HL-60 (cell line): ENCODE data around the gene TH.

Source experiments
- DNase-seq, 2 experiments: peaks; one replicate each; pipeline ENCODE4 v3.0.0-alpha.2; 2010 to 2020; ENCODE audit warnings: low read depth in 1 of 2, low spot score in 1 of 2
- H3K27ac ChIP-seq: fragments of 250-450 bp; sonication (Bioruptor Pico); replicated peaks from 2 replicates; pipeline ENCODE4 v1.5.1; 2020; ENCODE audit warnings: mild to moderate bottlenecking, moderate library complexity
- H3K27me3 ChIP-seq: fragments of 250-450 bp; sonication (Bioruptor Pico); 2 replicates; pipeline ENCODE4 v1.5.1; 2021; ENCODE audit warnings: mild to moderate bottlenecking, moderate library complexity; ENCODE audit not compliant: insufficient read depth, poor library complexity, severe bottlenecking
- H3K4me3 ChIP-seq: replicated peaks from 2 replicates; pipeline ENCODE4 v1.5.1; 2011; ENCODE audit warnings: mild to moderate bottlenecking, control low read depth, low read length; ENCODE audit not compliant: insufficient read depth
- GABPA ChIP-seq: IDR thresholded peaks from 2 replicates; pipeline ENCODE4 v1.6.1; 2012; ENCODE audit warnings: low read depth
- POLR2AphosphoS5 ChIP-seq: IDR thresholded peaks from 2 replicates; pipeline ENCODE4 v1.6.1; 2012; ENCODE audit warnings: low read depth
- REST ChIP-seq: IDR thresholded peaks from 2 replicates; pipeline ENCODE4 v1.6.1; 2012; ENCODE audit warnings: low read depth; ENCODE audit not compliant: insufficient replicate concordance
- SPI1 ChIP-seq: IDR thresholded peaks from 2 replicates; pipeline ENCODE4 v1.6.1; 2012; ENCODE audit warnings: low read depth, mild to moderate bottlenecking, borderline replicate concordance
- TF ChIP-seq, protein P1 (sequence below): IDR thresholded peaks from one replicate; pipeline ENCODE4 v1.5.1; 2011; ENCODE audit warnings: low read length, control low read depth, inconsistent platforms; ENCODE audit not compliant: insufficient read depth

Gene TH

DNA sequence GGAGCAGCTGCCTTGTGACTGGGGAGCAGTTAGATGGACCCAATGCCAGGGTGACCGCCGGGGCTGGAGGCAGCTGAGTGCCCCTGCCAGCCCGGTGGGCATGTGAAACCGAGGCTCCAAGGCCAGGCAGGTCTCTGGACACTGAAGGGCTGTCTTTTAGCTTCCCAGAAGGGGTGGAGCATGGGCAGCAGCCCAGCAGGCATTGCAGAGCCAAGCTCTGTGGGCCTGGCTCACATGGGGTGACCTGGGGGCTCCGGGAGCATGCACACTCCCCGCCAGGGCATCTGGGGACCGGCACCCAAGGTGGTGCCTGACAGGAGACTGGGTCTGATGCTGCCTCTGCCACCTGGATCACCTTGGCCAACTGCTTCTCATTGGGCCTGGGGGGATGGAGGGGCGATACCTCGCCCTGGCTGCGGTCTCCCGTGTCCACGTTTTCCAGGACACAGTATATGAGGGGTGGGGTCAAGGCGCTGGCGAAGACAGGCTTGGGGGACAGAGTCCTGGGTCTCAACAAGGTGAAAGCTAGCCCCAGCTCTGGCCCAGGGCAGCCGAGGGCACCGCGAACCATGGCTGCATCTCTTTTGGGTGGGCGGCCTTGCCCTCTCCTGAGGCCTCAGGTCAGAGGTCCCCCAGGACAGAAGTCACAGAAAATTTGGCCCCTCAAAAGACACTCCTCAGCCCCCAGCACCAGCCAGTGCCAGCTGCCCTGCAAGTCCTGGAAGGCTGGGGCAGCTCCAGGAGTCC is 14.1 kb downstream of the TH start:
- H3K27me3 ChIP-seq, result peaks cover 6% of the 10 kb centered on the region
- DNase-seq, result no peak
- H3K4me3 ChIP-seq, result no peak overlapping the region
- TF ChIP-seq GABPA (no peak), POLR2AphosphoS5 (no peak), REST (no peak), SPI1 (no peak)
- TF ChIP-seq, protein P1, sequence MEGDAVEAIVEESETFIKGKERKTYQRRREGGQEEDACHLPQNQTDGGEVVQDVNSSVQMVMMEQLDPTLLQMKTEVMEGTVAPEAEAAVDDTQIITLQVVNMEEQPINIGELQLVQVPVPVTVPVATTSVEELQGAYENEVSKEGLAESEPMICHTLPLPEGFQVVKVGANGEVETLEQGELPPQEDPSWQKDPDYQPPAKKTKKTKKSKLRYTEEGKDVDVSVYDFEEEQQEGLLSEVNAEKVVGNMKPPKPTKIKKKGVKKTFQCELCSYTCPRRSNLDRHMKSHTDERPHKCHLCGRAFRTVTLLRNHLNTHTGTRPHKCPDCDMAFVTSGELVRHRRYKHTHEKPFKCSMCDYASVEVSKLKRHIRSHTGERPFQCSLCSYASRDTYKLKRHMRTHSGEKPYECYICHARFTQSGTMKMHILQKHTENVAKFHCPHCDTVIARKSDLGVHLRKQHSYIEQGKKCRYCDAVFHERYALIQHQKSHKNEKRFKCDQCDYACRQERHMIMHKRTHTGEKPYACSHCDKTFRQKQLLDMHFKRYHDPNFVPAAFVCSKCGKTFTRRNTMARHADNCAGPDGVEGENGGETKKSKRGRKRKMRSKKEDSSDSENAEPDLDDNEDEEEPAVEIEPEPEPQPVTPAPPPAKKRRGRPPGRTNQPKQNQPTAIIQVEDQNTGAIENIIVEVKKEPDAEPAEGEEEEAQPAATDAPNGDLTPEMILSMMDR, result no peak
- no peak overlapping the region for H3K27ac ChIP-seq

DNA sequence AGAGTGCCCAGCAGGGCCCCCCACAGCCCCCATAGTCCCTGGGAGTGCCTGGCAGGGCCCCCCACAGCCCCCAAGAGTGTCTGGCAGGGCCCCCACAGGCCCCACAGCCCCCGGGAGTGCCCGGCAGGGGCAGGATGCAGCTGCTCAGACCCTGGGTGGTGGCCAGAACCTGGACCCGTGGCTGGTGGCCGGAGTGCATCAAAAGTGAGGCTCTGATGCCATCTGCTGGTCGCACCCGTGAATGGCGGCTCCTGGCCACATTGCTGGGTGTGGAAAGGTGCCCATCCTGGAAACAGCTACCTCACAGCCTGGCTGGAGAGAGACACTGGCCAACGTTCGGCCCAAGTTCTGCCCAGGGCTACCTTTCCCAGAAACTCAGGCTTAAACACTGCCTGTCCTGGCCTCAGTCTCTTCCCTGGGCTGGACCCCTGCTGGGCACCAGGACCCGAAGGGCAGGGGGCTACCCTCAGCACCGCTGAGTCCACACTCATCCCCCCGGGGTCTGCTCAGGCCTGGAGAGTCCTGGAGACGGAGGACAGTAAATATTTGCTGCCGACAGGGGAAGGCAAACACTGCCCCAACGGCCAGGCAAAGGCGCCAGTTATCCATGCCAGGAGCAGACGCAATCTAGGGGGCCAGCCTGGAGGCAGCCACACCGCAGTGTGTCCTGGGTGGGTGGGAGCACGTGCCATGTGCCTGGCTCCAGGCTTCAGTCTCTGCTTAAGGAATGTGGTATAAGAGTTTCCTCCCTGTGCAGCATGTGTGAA is 15.0 kb downstream of the TH start:
- H3K27ac ChIP-seq, result no peak overlapping the region

More for the DNA sequence above, 15.0 kb downstream of the TH start:
- Histone ChIP-seq H3K27me3 (peaks cover 6% of the 10 kb centered on the region), H3K4me3 (no peak overlapping the region)
- TF ChIP-seq REST (no peak), SPI1 (no peak), GABPA (no peak)
- TF ChIP-seq, protein P1, result peak; percentile 79
- DNase-seq, result peak; percentile 27 to 54
